ENCODE measurements around the gene LCMT2.

Gene LCMT2

DNA sequence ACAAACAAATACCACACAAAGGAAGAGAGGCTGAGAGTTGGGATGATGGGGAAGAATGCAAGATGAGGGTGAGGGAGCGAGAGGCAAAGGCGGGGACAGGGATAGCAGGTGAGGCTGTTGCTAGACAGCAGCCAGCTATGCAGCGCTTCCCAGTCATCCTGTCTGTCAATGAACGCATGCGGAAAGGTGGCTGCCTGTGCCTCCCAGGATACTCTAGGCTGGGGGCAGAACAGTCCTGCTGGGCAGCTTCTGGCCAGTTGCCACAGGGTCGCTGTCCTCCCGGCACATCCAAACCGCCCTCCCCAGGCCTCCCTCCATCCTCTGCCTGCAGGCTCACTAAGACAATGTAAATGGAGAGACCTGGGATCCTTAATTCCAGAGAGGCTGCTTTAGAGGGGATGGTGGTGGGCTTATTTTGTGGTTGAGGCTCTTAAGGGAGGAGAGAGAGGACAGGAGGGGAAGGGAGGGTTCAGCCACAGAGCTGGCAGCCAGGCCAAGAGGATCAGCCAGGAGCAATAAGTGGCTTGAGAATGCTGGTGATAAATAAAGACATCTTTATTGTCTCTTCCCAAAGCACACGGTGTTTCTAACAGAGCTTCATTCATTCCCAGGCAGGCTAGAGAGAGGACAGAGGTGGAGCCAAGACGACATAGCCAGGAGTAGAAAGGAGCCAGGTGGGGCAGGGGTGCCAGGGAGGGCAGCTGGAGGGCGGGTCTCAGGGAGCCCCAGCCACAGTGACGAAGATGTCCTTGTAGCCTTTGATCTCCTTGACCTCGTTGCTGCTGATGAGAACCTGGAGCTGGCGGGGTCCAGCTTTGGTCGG is 54.4 kb downstream of the LCMT2 start:
- DNase-seq (ENCODE audit: low spot score) = no peak

DNA sequence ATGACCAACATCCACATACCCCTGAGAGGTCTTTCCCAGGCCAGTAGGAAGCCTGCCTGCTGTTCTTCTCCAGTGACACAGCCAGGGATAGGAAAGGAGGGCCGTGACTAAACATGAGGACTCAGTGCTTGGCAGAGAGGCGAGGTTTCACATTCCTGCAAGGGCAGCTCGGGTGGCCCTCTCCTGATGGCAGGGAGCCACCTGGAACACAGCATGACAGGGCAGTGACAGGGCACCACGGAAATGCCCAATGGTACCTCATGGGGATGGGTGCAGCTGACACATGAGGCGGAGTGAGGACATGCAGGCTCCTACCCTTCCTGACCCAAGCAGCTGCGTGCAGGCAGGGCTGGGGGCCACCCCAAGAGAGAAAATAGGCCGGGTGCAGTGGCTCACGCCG is 56.2 kb downstream of the LCMT2 start:
- no peak for DNase-seq (ENCODE audit: low spot score)

Data from putamen (tissue), 1 donor.